GM12878 (cell line): ENCODE measurements around the gene TSPEAR. TPM values are rescaled to one million over a fixed set of nuclear protein-coding genes. Genes with fewer than 3 reads are reported as not detected.

Experiments used
- ATAC-seq: fragments of 200-7000 bp; cut with Tn5 transposase; 3 replicates; pipeline ENCODE4 v1.9.1; 2020; ENCODE audit warnings: mild to moderate bottlenecking, moderate library complexity
- BruUV-seq: library from RNA; stranded (reverse); fragments of 400-500 nt; replicated peaks from 2 replicates; lab custom pipeline; 2021; lab: Mats Ljungman, UMichigan
- CTCF ChIA-PET: fragments of 300-600 bp; sonication (Branson Sonifier 250); formaldehyde crosslinking; extraction: SDS; loops from one replicate; lab custom pipeline; 2021; ENCODE audit warnings: inconsistent platforms; lab: Yijun Ruan, JAX
- POLR2A ChIA-PET: fragments of 350-600 bp; formaldehyde crosslinking; extraction: SDS; loops from one replicate; lab custom pipeline; 2021; ENCODE audit warnings: inconsistent platforms; lab: Charles Lee
- RAD21 ChIA-PET: fragments of 300-600 bp; sonication (Branson Sonifier 250); formaldehyde crosslinking; loops from one replicate; lab custom pipeline; 2023; ENCODE audit warnings: antibody characterized with exemption; ENCODE audit not compliant: unreplicated experiment; lab: Charles Lee
- SMC1A ChIA-PET: fragments of 300-600 bp; sonication (Branson Sonifier 250); formaldehyde crosslinking; loops from one replicate; lab custom pipeline; 2023; ENCODE audit not compliant: unreplicated experiment, uncharacterized antibody; lab: Charles Lee
- DNase-seq: peaks from one replicate; pipeline ENCODE4 v3.0.0-alpha.2; 2011; ENCODE audit warnings: low read depth, low spot score
- FAIRE-seq: peaks from 3 replicates; lab custom pipeline; 2011; peaks lifted over from hg19 to GRCh38; lab: Jason Lieb, UNC
- H2AFZ ChIP-seq: 2 replicates; pipeline ENCODE4 v1.6.0; 2011; ENCODE audit warnings: low read depth, low read length, control low read depth; ENCODE audit not compliant: control insufficient read depth
- H3K27ac ChIP-seq: 2 replicates; pipeline ENCODE4 v1.5.1; 2011; ENCODE audit warnings: control low read depth; ENCODE audit not compliant: control insufficient read depth, insufficient read depth
- H3K27me3 ChIP-seq, 2 experiments: replicated peaks in 1 of 2; 2 replicates each; pipeline versions ENCODE4 v1.6.0 to v1.6.1; 2011; ENCODE audit warnings: low read length in 1 of 2; ENCODE audit not compliant: control insufficient read depth in 2 of 2, insufficient read depth in 2 of 2
- H3K36me3 ChIP-seq, 2 experiments: 2 replicates each; pipeline ENCODE4 v1.5.1; 2011; ENCODE audit warnings: low read length in 1 of 2; ENCODE audit not compliant: control insufficient read depth in 2 of 2, insufficient read depth in 2 of 2
- H3K4me1 ChIP-seq: 2 replicates; pipeline ENCODE4 v1.6.1; 2011; ENCODE audit warnings: mild to moderate bottlenecking, low read length, moderate library complexity, mixed read lengths; ENCODE audit not compliant: control insufficient read depth, insufficient read depth
- H3K4me2 ChIP-seq: 2 replicates; pipeline ENCODE4 v1.6.0; 2011; ENCODE audit warnings: control low read depth; ENCODE audit not compliant: control insufficient read depth, insufficient read depth
- H3K4me3 ChIP-seq: fragments of 200-600 bp; sonication (generic); 2 replicates; pipeline ENCODE4 v1.5.1; 2016
- H3K79me2 ChIP-seq: 2 replicates; pipeline ENCODE4 v1.6.0; 2011; ENCODE audit warnings: low read length; ENCODE audit not compliant: control insufficient read depth, insufficient read depth
- H3K9ac ChIP-seq: 2 replicates; pipeline ENCODE4 v1.8.0; 2011; ENCODE audit warnings: low read length, control low read depth, mixed read lengths; ENCODE audit not compliant: control insufficient read depth, insufficient read depth
- H3K9me3 ChIP-seq: replicated peaks from 3 replicates; pipeline ENCODE4 v1.5.1; 2011; ENCODE audit warnings: mild to moderate bottlenecking, low read length; ENCODE audit not compliant: control insufficient read depth, insufficient read depth
- H4K20me1 ChIP-seq: 2 replicates; pipeline ENCODE4 v1.6.0; 2011; ENCODE audit not compliant: control insufficient read depth, insufficient read depth
- MEF2B ChIP-seq: fragments of 450-650 bp; IDR thresholded peaks from 2 replicates; pipeline ENCODE4 v1.6.1; 2018; ENCODE audit warnings: mild to moderate bottlenecking, moderate library complexity; ENCODE audit not compliant: partially characterized antibody, poor library complexity, severe bottlenecking
- MTA3 ChIP-seq: IDR thresholded peaks from 2 replicates; pipeline ENCODE4 v1.6.1; 2012; ENCODE audit warnings: low read length, inconsistent platforms, borderline replicate concordance
- RFX5 ChIP-seq: IDR thresholded peaks from 2 replicates; pipeline ENCODE4 v1.6.1; 2011; ENCODE audit warnings: low read depth, low read length, improper control_type of control experiment
- SMC3 ChIP-seq: IDR thresholded peaks from 2 replicates; pipeline ENCODE4 v1.6.1; 2011; ENCODE audit warnings: low read length, improper control_type of control experiment, borderline replicate concordance
- WRNIP1 ChIP-seq: IDR thresholded peaks from 2 replicates; pipeline ENCODE4 v1.6.1; 2011; ENCODE audit warnings: low read depth, low read length, improper control_type of control experiment, borderline replicate concordance
- WGBS: methylation state at CpG from one replicate; pipeline ENCODE4 v1.1.6; 2016; ENCODE audit warnings: low lambda C conversion rate; ENCODE audit not compliant: insufficient replicate concordance, insufficient coverage; ENCODE audit errors: missing lambda C conversion rate; 5-methylcytosine and 5-hydroxymethylcytosine counted together
- in situ Hi-C: fragments of 300-500 bp; cut with MboI; formaldehyde crosslinking; loops from 9 replicates; pipeline ENCODE4 v1.14.3; 2018; ENCODE audit warnings: mixed read lengths
- intact Hi-C: fragments of 100-400 bp; cut with micrococcal nuclease; formaldehyde crosslinking; loops from one replicate; pipeline ENCODE4 v1.14.2; 2022; ENCODE audit not compliant: unreplicated experiment
- polyA plus RNA-seq, 11 experiments: library from polyadenylated mRNA; depleted of rRNA in 4 of 11; unstranded in 6 of 11; stranded (reverse) in 5 of 11; fragments of >200 nt; fragmentation: Nextera tagmentation in 4 of 11; fragmentation: Illumina TruSeq in 1 of 11; extraction: Ambion mirVana in 4 of 11; extraction: Trizol in 1 of 11; gene quantifications; 1 replicate in 1 of 11; 2 replicates in 10 of 11; pipeline versions ENCODE4 v1.2.1 to v1.2.3, GENCODE V29; 2011 to 2016; ENCODE audit warnings: inconsistent platforms in 2 of 11, missing spikeins in 2 of 11, low read depth in 1 of 11
- total RNA-seq, 4 experiments: library from RNA; depleted of rRNA in 3 of 4; stranded (reverse); fragments of >200 nt in 3 of 4; fragmentation: Illumina TruSeq in 1 of 4; extraction: Trizol in 1 of 4; gene quantifications; 2 replicates each; pipeline versions ENCODE4 v1.2.1 to v1.2.3, GENCODE V29; 2013 to 2021
- TF ChIP-seq, protein P1 (sequence below): IDR thresholded peaks from 2 replicates; pipeline ENCODE4 v1.6.1; 2011; ENCODE audit warnings: borderline replicate concordance, low read depth, mild to moderate bottlenecking, moderate library complexity, mixed read lengths, low read length; ENCODE audit not compliant: insufficient read depth; ENCODE audit errors: extremely low read length
- TF ChIP-seq, protein P2 (sequence below): fragments of 450-650 bp; formaldehyde crosslinking; IDR thresholded peaks from 2 replicates; pipeline ENCODE4 v1.4.0; 2022; ENCODE audit warnings: mild to moderate bottlenecking, moderate library complexity
- TF ChIP-seq, protein P3 (sequence below): IDR thresholded peaks from 2 replicates; pipeline ENCODE4 v1.6.1; 2011; ENCODE audit warnings: low read depth, mild to moderate bottlenecking, low read length, moderate library complexity, borderline replicate concordance; ENCODE audit errors: extremely low read depth

The TSPEAR gene
- total and polyA plus RNA-seq, 10 of the 15 experiments (the other 5 are each of a cell fraction or from before 2014, with no cell fraction given) = not detected

DNA sequence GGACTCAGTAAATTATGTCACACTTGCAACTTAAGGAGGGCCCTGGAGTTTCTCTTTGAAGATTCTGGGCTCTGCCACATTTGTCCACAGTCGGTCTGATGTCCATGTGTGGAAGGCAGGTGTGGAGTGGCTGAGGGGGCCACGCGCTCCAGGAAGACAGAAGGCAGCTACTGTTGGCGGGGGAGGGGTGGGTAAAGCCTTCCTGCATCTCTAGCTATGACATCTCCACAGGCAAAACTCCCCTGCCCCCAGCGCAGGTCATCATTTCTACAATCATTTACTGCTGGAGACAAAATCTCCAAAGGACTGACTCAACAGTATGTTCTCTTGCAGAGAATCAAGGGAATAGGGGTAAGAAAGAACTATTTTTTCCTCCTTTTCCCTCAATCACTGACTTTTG is 11.4 kb upstream of the TSPEAR start:
- RAD21 ChIA-PET = no interaction called here
- H4K20me1 ChIP-seq = no peaks in the 10 kb centered on the region
- 56% methylated on average over 5 of the region's 5 CpGs for WGBS
- no peaks in the 10 kb centered on the region for H3K9me3 ChIP-seq
- CTCF ChIA-PET = interaction anchor here (0.9 to 1.3 kb wide), 2 partner anchors 20 to 47 kb away, joined by 3 to 6 read pairs; no protein-coding TSS in a partner anchor
- TF ChIP-seq, protein P1, sequence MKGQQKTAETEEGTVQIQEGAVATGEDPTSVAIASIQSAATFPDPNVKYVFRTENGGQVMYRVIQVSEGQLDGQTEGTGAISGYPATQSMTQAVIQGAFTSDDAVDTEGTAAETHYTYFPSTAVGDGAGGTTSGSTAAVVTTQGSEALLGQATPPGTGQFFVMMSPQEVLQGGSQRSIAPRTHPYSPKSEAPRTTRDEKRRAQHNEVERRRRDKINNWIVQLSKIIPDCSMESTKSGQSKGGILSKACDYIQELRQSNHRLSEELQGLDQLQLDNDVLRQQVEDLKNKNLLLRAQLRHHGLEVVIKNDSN = no peak
- no peak for TF ChIP-seq MEF2B
- no peaks in the 10 kb centered on the region for H3K4me1 ChIP-seq
- H3K4me3 ChIP-seq = no peak overlapping the region
- SMC1A ChIA-PET = no interaction called here
- H3K27me3 ChIP-seq = peaks cover 2 to 6% of the 10 kb centered on the region in 2 experiments; a peak in 2 of 4 replicates
- no peak overlapping the region for H2AFZ ChIP-seq
- in situ Hi-C loops = no loop called here
- H3K4me2 ChIP-seq = no peak overlapping the region
- ATAC-seq (no peak), FAIRE-seq (no peak), DNase-seq (no peak)
- POLR2A ChIA-PET = no interaction called here
- no peak overlapping the region for H3K9ac ChIP-seq
- no peaks in the 10 kb centered on the region for H3K79me2 ChIP-seq
- BruUV-seq = no TSS peak
- intact Hi-C loops = no loop called here
- no peaks in the 10 kb centered on the region for H3K36me3 ChIP-seq
- no peak overlapping the region for H3K27ac ChIP-seq

DNA sequence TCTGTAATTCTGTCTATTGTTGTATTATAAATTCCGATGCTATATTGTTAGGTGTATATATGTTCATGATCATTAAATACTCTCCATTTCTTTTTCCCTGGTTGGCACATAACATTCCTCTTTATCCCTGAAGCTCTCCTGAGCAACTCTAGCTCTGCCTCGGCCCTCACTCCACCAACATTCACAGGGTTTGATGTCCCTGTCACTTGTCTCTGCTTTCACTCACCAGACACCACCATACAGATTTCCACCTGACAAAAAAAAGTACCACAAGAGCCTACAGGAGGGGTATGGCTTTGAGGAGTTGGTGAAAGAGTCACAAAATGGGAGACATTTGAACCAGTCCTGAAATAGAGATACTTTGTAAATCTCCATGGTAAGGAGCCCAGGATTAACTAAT is 8.8 kb upstream of the TSPEAR start:
- no peak for ATAC-seq
- CTCF ChIA-PET = interaction anchor here (0.6 kb wide), 1 partner anchor 22 kb away, joined by 3 read pairs; no protein-coding TSS in a partner anchor
- TF ChIP-seq SMC3 (no peak), RFX5 (no peak), WRNIP1 (no peak), MTA3 (no peak)
- TF ChIP-seq, protein P2, sequence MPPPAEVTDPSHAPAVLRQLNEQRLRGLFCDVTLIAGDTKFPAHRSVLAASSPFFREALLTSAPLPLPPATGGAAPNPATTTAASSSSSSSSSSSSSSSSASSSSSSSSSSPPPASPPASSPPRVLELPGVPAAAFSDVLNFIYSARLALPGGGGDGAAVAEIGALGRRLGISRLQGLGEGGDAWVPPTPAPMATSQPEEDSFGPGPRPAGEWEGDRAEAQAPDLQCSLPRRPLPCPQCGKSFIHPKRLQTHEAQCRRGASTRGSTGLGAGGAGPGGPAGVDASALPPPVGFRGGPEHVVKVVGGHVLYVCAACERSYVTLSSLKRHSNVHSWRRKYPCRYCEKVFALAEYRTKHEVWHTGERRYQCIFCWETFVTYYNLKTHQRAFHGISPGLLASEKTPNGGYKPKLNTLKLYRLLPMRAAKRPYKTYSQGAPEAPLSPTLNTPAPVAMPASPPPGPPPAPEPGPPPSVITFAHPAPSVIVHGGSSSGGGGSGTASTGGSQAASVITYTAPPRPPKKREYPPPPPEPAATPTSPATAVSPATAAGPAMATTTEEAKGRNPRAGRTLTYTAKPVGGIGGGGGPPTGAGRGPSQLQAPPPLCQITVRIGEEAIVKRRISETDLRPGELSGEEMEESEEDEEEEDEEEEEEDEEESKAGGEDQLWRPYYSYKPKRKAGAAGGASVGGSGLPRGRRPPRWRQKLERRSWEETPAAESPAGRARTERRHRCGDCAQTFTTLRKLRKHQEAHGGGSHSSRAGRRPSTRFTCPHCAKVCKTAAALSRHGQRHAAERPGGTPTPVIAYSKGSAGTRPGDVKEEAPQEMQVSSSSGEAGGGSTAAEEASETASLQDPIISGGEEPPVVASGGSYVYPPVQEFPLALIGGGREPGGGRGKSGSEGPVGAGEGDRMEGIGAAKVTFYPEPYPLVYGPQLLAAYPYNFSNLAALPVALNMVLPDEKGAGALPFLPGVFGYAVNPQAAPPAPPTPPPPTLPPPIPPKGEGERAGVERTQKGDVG = no peak
- TF ChIP-seq, protein P3, sequence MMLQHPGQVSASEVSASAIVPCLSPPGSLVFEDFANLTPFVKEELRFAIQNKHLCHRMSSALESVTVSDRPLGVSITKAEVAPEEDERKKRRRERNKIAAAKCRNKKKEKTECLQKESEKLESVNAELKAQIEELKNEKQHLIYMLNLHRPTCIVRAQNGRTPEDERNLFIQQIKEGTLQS = no peak

More for the DNA sequence above, 8.8 kb upstream of the TSPEAR start:
- Histone ChIP-seq H2AFZ (no peak overlapping the region), H3K79me2 (no peaks in the 10 kb centered on the region), H3K27me3 (peaks cover 2 to 6% of the 10 kb centered on the region in 2 experiments; a peak in 3 of 4 replicates), H3K9me3 (no peaks in the 10 kb centered on the region; the same call in 2 of the 3 replicates), H4K20me1 (no peaks in the 10 kb centered on the region), H3K27ac (no peak overlapping the region), H3K4me2 (no peak overlapping the region), H3K4me3 (no peak overlapping the region), H3K9ac (no peak overlapping the region), H3K36me3 (no peaks in the 10 kb centered on the region), H3K4me1 (no peaks in the 10 kb centered on the region)
- ChIA-PET SMC1A (no interaction called here), POLR2A (no interaction called here), RAD21 (interaction anchor here (1.7 kb wide), 1 partner anchor 22 kb away, joined by 4 read pairs; no protein-coding TSS in a partner anchor)
- WGBS = 0% methylated on average over 2 of the region's 2 CpGs
- in situ Hi-C loops (no loop called here), intact Hi-C loops (no loop called here)
- BruUV-seq = no TSS peak
- DNase-seq = no peak
- no peak for FAIRE-seq
